HG03439 (cell line): Measurements from ENCODE around the gene STYX.
A peak's percentile ranks its signal among the peaks of the same experiment; 100 is the strongest.

Source experiments
- ATAC-seq: cut with Tn5 transposase; IDR thresholded peaks from one replicate; pipeline ENCODE4 v1.9.1; 2021; ENCODE audit warnings: mild to moderate bottlenecking, moderate library complexity; ENCODE audit not compliant: unreplicated experiment

STYX gene

DNA sequence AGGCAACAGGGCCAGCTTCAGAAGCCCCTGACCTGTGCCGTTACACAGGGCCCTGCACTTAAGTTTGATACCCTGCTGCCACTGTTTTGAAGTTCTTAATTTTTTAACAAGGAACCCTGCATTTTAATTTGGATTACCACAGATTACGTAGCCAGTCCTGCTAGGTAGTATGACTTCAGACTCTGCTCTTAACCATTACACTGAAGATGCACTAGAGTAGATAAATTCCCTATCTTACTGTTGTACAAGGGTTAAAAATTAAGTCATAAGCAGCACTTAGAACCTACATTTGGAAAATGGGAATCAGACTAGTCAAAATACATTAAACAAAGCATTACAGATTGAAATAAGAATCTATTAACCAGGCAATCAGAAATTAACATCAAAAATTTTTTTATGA, 59.2 kb downstream of the STYX start:
- no peak for ATAC-seq

DNA sequence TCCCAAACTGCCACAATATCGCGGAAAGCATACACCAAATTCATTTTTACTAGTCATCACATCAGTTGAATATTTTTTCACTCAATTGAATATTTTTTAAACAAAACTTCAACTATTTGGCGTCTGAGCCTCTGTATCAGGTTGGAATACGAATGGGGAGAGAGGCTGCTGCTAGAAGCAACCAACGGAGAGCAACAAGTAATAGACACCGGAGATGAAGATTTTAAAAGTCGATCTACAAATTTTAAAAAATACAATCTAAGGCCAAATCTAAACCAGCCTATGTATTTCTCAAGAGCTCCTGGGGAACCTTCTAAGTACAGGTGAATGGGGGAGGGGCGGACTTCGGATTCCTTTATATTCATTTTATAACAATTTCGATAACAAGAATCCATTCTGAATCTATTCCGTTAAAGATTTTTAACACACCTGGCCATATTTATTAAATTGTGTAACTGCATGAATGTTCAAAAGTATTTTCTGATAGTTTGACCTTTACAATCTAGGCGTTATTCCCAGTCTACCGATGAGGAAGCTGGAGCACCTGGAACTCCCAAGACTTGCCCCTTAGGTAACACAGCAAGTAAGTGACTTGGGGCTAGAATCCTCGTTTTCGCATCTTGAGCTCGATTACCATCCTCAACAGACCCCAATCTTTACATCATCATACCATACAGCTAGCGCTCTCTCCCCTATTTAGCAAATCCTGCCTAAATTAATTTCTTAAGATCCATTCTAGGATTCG, 60.2 kb downstream of the STYX start:
- no peak for ATAC-seq

DNA sequence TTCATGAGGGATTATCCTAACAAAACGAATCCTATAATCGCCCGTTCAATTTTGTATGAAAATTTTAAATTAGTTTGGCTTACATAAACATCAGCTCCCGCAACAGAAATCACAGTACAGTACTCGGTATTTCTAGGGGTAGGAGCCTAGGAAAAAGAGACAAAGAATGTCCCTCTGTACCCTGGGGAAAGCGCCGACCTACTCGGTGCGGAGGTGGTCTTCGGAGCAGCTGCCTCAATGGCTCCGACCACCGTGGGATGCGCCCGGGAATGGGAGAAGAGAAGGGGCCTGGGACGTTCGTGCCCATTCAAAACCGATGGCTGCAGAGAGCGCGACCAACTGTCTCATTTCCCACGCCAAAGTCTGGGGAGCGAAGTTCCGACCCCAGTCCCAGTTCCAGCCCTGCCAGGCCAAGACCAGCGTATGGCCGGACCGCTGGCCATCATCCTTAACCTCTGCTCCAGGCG, 60.8 kb downstream of the STYX start:
- no peak for ATAC-seq

DNA sequence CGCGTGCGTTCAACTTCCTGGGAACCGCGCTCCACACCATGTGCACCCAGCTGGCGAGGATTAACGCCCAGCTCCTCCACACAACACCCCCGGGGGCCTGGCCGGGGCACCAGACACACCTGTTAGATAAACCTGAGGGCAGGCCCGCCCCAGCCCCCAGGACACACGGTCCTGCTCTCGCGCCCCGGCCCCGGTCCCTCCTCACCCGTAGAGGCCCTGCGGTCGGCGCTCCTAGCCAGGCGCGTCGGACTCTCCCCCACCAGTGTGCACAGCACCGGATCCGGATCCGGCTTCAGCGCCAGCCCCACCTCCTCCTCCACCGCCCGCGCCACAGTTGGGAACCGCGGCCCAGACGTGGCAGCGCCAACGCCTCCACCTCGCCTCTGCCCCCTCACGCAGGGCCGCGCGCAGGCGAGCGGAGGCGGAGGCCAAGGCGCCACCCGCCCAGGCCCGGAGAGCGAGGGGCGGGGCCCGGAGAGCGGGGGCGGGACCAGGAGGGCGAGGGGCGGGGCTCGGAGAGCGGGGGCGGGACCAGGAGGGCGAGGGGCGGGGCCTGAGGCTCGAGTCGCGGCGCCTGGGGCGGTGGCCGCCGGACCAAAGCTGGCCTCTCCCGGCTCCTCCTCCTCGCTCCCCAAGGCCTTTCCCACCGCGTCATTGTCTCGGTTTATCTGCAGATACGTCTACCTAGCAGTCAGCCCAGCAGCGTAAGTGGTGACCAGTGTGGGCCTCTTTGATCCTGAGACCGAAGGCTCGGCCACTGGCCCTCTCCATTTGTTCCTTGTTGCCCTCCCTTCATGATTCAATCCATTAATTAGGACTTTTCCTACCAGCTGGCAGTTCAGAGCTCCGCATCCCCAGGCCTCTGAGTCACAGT, 61.5 kb downstream of the STYX start, which contains the start of gene GNPNAT1:
TSS of gene GNPNAT1 (minus strand) at position 385 of the 874 bp plus-strand sequence. CDS start 6,957 bp downstream, outside the sequence.
- peak; percentile 92 for ATAC-seq

DNA sequence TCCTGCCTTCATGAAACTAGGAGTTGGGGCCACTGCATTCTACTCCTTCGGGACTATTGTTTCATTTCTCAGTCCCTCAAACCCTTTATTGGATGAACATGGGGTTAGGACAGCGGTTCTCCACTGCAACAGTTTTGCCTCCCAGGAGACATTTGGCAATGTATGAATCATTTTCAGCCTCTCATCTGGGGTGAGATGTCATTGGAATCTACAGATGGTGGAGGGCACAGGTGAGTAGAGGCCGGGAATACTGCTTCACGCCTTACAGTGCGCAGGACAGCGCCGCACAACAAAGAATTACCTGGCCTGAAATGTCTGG, 62.1 kb downstream of the STYX start:
- no peak for ATAC-seq

DNA sequence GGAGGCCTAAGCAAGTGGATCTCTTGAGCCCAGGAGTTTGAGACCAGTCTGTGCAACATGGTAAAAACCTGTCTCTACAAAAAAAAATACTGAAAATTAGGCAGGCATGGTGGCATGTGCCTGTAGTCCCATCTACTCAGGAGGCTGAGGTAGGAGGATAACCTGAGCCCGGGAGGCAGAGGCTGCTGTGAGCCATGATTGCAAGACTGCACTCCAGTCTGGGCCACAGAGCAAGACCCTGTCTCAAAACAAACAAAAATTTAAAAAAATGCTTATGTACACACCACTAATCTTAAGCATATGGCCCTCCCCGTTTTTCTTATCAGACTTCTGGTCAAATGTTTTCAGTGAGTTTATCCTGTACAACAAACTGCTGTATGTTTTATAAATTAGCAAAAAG, 63.1 kb downstream of the STYX start:
- ATAC-seq: no peak

DNA sequence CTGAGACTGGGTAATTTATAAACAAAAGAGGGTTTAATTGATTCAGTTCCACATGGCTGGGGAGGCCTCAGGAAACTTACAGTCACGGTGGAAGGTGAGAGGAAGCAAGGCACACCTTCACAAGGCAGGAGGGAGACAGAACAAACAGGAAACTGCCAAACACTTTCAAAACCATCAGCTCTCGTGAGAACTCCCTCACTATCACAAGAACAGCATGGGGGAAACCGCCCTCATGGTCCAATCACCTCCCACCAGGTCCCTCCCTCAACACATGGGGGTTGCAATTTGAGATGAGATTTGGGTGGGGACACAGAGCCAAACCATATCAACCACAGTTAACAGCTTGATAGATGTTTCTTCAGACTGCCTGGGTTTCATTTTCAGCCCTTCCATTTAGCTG, 67.7 kb downstream of the STYX start:
- ATAC-seq: no peak

DNA sequence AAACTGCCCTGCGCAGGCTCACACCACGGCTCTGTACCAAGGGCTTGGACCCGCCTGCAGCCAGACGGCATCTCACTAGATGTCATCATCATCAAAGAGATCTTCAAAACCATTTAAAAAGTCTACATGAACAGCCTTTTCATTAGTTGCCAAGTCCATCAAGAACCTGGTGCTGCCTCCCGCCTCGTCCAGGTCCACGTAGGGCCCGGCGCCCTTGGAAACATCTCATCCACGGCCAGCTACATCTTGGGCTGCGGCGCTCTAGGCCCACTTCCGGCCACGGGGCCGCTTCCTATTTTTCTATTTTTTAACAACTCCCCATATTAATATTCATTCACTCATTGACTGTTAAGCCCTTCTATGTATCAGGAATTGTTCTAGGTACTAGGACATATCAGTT, 68.9 kb downstream of the STYX start:
- no peak for ATAC-seq

DNA sequence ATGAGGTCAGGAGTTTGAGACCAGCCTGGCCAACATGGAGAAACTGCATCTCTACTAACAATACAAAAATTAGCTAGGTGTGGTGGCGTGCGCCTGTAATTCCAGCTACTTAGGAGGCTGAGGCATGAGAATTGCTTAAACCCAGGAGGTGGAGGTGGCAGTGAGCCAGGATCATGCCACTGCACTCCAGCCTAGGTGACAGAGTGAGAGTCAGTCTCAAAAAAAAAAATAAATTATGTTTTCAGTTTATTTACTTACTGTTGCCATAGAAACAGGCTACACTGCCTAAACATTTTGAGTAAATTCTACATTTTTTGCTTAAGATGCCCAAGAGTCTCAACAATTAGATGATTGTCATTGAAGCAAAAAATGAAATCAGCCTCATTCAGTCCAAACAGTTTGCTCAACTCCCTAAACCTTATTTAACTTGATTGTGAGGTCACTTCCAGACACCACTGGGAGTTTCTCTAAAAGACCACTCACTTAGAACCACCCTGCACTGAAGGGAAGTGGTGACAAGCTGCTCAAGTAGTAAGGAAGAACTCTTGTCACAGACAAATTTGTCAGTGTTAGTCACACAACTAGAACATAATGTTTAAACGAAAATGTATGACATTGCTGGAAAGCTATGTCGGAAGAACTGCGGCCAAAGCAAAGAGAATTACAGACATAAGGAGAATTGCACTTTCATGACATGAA, 71.2 kb downstream of the STYX start:
- ATAC-seq: no peak

DNA sequence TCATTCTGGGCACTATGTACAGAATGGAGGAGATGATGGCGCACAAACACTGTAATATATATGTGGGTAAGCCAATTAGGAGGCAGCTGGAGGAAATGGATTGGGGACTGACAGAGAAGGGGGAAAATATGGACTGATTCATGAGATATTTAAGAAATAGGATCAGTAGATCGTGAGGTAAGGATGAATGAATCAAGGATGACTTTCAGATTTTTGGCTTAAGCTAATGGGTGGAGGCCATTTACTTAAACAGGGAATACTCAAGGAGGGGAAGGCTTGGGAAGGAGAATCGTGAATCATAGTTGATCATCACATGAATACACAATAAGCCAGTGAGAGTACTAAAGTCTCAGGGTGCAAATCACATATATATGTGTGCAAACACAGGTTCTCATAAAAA, 72.6 kb downstream of the STYX start:
- ATAC-seq: no peak

DNA sequence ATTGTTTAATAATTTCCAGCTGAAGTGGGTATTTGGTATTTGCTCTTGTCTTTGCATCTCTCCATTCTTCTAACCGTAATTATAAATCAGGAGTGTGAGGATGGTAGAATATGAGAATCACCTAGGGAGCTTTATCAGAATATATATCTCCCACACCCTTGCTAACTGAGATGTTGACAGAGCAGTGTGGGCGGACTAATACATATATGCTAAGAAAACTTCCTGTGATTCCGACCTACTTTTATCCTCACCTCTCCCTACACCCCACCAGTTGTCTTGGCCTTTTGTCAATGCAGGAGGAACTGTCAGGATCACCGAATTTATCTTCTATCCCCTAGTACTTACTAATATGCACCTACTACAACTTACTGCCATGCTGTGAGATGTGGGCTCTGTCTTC, 76.1 kb downstream of the STYX start:
- no peak for ATAC-seq

DNA sequence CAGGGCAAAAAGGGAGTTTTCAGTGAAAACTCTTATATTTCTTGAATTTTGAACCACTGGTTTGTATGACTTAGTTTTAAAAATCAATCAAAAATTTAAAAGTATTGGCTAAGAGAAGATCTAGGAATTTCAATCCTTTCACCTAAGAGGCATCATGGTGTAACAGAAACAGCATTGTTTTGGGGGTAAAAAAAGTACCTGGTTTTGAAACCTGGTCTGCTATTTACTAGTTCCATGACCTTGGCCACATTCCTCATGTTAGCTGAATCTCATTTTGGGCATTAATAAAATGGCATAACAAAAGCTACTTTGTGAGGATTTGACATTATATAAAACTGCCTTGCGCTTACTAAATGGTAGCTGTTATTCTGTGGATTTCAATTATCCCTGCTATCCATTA, 78.1 kb downstream of the STYX start:
- no peak for ATAC-seq

DNA sequence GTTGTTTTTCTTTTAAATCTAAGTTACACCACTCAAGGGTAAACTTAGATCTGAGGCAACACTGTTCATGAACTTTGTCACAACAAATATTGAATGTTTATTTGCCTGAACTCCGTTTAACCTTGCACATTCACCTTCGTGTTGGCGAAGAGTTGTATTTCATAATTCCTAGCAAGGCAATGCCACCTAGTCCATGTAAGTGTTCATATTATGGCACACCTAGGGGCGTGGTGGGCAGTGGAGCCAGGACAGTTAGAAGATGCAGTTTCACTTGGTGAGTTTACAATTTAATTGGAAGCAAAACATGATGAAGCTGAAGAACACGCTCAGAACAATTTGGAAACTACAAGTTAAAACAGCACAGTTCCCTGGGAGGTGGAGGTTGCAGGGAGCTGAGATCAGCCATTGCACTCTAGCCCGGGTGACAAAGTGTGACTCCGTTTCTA, 91.9 kb downstream of the STYX start:
- ATAC-seq: no peak

DNA sequence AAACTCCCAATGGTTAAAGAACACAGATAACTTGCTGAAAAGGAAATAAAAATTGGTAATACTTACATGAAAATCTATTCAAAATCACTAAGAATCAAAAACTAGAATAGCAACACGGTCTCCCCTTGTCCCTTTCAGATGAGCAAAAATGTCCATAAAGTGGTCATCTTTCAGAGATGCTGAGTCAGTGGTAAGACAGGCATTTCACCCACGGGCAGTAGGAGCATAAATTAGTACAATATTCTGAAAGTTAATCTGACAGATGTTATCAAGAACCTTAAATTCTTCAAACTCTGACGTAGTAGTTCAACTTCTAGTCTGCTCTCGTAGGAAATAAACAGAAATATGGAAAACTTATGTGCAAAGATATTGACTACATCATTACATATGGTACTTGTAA, 94.5 kb downstream of the STYX start:
- ATAC-seq: no peak
